Immature natural killer cell (primary cell): ENCODE data around the gene ZNF574. TPM values are rescaled to one million over a fixed set of nuclear protein-coding genes. Genes with fewer than 3 reads are reported as not detected.
A peak's percentile ranks its signal among the peaks of the same experiment; 100 is the strongest.

Experiments used
- DNase-seq, 3 donors: peaks; one replicate each; pipeline ENCODE4 v3.0.0; 2022; ENCODE audit warnings: mixed read lengths in 1 of 3
- H3K27ac Mint-ChIP-seq, 6 donors: one replicate each; pipeline ENCODE4 v1.8.0; 2020; ENCODE audit warnings: mixed read lengths in 6 of 6, mild to moderate bottlenecking in 5 of 6, inconsistent platforms in 4 of 6, moderate library complexity in 3 of 6
- H3K27me3 Mint-ChIP-seq, 3 donors: one replicate each; pipeline ENCODE4 v1.8.0; 2020 to 2021; ENCODE audit warnings: low read depth in 3 of 3, mild to moderate bottlenecking in 3 of 3, mixed read lengths in 3 of 3, moderate library complexity in 3 of 3, inconsistent platforms in 1 of 3
- H3K36me3 Mint-ChIP-seq, 3 donors: one replicate each; pipeline ENCODE4 v1.8.0; 2020; ENCODE audit warnings: mixed read lengths in 3 of 3, inconsistent platforms in 2 of 3, mild to moderate bottlenecking in 2 of 3
- H3K4me1 Mint-ChIP-seq, 2 donors: one replicate each; pipeline ENCODE4 v1.8.0; 2020; ENCODE audit warnings: inconsistent platforms in 2 of 2, mild to moderate bottlenecking in 2 of 2, mixed read lengths in 2 of 2, moderate library complexity in 1 of 2
- H3K4me3 Mint-ChIP-seq, 5 donors: one replicate each; pipeline ENCODE4 v1.8.0; 2020; ENCODE audit warnings: mild to moderate bottlenecking in 5 of 5, mixed read lengths in 5 of 5, inconsistent platforms in 3 of 5, moderate library complexity in 3 of 5
- H3K9me3 Mint-ChIP-seq, 6 donors: one replicate each; pipeline ENCODE4 v1.8.0; 2020; ENCODE audit warnings: mild to moderate bottlenecking in 6 of 6, mixed read lengths in 6 of 6, inconsistent platforms in 4 of 6, moderate library complexity in 3 of 6
- polyA plus RNA-seq, 3 donors: library from polyadenylated mRNA; unstranded; fragments of 300-500 nt; fragmentation: Illumina TruSeq; gene quantifications; one replicate each; pipeline ENCODE4 v1.2.3, GENCODE V29; 2021

Gene ZNF574
- polyA plus RNA-seq, 3 donors from 2014 or later: 12.4 to 29.6 (median 20.3) TPM

DNA sequence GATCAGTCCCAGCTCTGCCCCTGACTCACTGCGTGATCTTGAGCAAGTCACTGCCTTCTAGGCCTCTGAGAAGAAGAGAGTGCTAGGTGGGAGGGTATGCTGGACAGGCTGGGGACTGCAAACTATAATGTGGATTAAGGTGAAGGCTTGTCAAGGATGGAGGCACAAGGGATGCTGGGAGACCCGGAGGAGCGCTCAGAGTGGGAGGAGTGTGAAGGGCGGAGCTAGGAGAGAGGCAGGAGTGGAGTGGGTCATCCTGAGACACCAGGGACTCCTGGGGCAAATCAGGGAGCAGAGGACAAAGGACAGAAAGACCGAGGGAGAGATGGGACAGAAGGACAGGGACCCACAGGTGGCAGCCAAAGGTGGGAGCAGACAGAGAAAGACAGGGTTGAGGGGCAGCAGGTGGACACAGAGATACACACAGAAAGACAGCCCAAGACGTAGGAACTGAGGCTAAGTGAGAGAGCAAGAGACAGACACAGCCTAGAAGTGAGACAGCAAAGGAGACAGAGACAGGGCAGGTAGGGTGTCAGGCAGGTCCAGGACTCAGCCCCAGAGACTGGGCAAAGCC lies 8.6 kb upstream of the ZNF574 start:
- Mint-ChIP-seq H3K4me1 (no peaks in the 10 kb centered on the region), H3K4me3 (no peak overlapping the region), H3K36me3 (peaks cover 0 to 5% (median 0%) of the 10 kb centered on the region in 3 donors), H3K27ac (no peak overlapping the region), H3K9me3 (no peaks in the 10 kb centered on the region), H3K27me3 (peaks cover 0 to 9% (median 6%) of the 10 kb centered on the region in 3 donors)
- DNase-seq: no peak

DNA sequence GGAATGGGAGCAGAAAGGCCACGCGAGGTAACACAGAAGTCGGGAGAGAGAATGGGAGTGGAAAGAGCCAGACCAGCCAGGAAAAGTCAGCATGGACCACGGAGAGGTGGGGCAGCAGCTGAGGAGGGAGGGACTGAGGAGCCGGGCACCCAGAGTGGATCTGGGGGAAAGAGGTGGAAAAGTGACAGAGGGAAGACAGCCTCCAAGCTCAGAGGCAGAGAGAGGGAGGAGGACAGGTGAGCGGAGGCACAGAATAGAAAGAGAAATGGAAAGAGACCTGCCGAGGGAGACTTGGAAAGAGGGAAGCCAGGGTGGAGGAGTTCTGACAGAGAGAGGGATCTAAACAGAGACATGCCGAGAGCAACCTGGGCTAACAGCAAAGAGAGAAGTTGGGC lies 7.6 kb upstream of the ZNF574 start:
- Mint-ChIP-seq H3K27me3 (peaks cover 0 to 9% (median 4%) of the 10 kb centered on the region in 3 donors), H3K4me3 (no peak overlapping the region), H3K4me1 (no peaks in the 10 kb centered on the region), H3K9me3 (no peaks in the 10 kb centered on the region), H3K27ac (no peak overlapping the region), H3K36me3 (peaks cover 0 to 5% (median 0%) of the 10 kb centered on the region in 3 donors)
- no peak for DNase-seq

DNA sequence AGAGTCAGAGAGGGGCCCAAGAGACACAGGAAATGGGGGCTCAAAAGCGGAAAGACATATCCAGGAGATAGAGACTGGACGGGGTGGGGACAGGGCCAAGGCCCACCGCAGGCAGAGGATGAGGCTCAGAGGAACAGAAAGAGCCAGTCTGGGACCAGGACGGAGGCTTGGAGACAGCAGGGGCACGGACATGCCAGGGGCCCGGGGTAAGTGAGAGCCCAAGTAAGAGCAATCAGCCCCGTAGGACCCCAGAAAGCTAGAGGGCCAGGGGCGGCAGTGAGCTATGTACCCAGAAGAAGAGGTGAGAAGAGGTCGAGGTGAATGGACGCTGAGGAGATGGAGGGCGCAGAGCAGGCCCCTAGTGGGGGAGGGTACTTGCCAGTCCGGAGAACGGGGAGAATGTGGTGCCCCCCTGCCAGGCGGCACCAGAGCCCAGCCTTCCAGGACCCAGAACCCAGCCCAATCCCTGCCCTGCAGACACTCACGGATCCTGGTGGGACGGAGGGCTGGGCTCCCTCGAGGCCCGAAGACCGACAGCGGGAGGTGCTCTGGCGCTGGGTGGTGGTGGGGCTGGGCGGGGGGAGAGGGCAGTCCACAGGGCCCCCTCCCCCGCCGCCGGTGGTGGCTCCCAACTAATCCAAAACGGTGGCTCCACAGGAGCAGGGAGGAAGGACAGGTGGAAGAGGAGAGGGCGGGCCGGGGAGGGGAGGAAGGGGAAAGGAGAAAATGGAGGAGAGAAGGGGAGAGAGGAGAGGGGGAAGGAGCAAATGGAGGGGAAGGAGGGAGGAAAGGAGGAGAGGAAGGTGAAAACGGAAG lies 7.0 kb upstream of the ZNF574 start:
- no peak for DNase-seq
- Mint-ChIP-seq H3K4me3 (no peak overlapping the region), H3K4me1 (no peaks in the 10 kb centered on the region), H3K27me3 (peaks cover 0 to 9% (median 4%) of the 10 kb centered on the region in 3 donors), H3K27ac (no peak overlapping the region), H3K9me3 (no peaks in the 10 kb centered on the region), H3K36me3 (peaks cover 0 to 5% (median 0%) of the 10 kb centered on the region in 3 donors)

DNA sequence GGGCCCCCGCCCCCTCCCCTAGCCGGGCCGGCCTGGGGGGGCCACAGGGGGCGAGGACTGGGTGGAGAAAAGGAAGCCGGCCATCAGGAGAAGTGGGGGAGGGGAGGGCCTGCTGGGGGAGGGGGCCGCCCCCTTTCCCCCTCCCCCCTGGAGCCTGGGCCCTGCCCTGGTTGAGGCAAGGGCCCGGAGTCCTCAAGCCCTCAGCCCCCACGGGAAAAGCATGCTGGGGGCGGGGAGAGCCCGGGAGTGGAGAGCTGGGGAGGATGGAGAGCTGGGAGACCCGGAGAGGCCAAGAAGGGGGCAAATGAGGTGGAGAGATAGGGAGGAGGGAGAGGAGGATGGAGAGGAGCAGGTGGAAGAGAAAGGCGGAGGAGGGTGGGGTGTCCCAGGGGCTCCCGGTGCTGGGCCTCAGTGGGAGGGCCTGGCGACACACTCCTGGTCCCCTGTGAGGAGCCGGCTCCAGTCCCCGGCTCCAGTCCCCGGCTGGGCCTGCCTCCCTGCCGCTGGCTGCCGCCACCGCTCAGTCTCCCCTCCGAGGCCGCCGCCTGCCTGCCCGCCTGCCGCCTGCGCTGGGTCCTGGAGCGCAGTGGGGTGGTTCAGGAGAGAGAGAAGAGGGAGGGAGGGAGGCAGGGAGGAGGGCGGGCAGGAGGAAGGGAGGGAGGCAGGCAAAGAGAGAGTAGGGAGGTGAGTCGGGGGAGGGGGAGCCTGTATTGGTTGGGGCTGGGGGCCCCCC lies 6.2 kb upstream of the ZNF574 start, which contains the start of gene GRIK5:
Gene GRIK5, minus strand, starts transcription at position 588 of the 733 bp plus-strand sequence. CDS start 4,436 bp downstream, outside the sequence.
- Mint-ChIP-seq H3K27me3 (peaks cover 0 to 4% (median 4%) of the 10 kb centered on the region in 3 donors), H3K4me1 (peaks cover 2 to 5% of the 10 kb centered on the region in 2 donors), H3K36me3 (peaks cover 0 to 5% (median 0%) of the 10 kb centered on the region in 3 donors), H3K4me3 (no peak within 1 kb of the TSS), H3K27ac (peak within 1 kb of the TSS in 1 of 6 donors; percentile 28), H3K9me3 (no peaks in the 10 kb centered on the region)
- no peak for DNase-seq

DNA sequence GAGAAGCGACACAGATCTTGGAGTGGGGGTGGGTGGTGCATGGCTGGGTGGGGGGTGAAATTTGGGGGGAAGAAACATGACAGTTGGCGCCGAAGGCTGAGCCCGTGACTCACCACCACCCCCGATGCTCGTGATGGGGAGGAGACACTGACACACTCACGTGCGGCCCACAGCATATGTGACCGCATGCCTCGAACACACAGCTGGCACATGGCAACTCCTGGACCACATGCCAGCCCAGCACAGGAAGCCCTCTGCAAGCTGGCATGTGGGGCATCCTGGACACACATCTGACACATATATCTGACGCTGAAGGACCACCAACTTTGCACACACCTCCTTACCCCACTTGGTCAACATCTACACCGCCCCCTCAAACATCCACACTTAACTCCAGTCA lies 4.7 kb upstream of the ZNF574 start:
- Mint-ChIP-seq H3K36me3 (peaks cover 0 to 5% (median 0%) of the 10 kb centered on the region in 3 donors), H3K27me3 (peaks cover 3 to 12% (median 12%) of the 10 kb centered on the region in 3 donors), H3K27ac (no peak overlapping the region), H3K9me3 (peaks cover 0 to 2% (median 0%) of the 10 kb centered on the region in 6 donors), H3K4me1 (peaks cover 15 to 19% of the 10 kb centered on the region in 2 donors), H3K4me3 (no peak overlapping the region)
- no peak for DNase-seq

DNA sequence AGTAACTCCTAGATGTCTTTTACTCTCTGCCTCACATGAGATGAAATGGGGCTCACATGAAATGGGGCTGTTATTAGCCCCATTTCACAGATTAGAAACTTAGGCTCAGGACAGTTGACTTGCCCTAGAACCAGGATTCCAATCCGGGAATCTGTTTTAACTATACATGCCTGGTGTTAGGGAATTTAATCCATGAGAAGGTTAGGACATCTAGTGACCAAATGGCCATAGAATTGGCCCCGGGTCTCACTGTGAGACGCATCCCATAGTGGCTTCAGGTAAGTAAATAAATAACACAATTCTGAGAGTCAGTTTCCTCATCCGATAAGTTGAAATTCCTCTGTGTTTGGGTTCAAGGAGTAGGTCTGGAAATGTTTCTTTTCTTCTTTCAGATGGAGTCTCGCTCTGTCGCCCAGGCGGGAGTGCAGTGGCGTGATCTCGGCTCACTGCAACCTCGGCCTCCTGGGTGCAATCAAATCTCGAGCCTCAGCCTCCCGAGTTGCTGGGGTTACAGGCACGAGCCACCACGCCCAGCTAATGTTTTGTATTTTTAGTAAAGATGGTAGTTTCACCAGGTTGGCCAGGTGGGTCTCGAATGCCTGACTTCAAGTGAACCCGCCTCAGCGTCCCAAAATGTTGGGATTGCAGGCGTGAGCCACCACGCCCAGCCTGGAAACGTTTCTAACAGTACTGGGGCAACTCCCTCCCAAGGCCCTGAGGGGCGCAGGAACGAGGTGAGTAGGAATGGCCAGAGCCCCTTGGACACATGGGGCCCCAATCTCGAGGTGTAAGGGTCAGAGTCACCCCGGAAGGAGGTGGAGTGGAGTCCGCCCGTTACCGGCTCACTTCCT lies 1.2 kb upstream of the ZNF574 start:
- DNase-seq: no peak
- H3K36me3 Mint-ChIP-seq: peaks cover 0 to 5% (median 5%) of the 10 kb centered on the region in 3 donors
- H3K9me3 Mint-ChIP-seq: peaks cover 0 to 2% (median 0%) of the 10 kb centered on the region in 6 donors
- H3K27me3 Mint-ChIP-seq: peaks cover 5 to 14% (median 12%) of the 10 kb centered on the region in 3 donors
- H3K4me1 Mint-ChIP-seq: peaks cover 37 to 41% of the 10 kb centered on the region in 2 donors
- H3K4me3 Mint-ChIP-seq: peak overlapping the region; percentile 90 to 97 (median 96)
- peak overlapping the region; percentile 99 to 100 (median 100) for H3K27ac Mint-ChIP-seq

DNA sequence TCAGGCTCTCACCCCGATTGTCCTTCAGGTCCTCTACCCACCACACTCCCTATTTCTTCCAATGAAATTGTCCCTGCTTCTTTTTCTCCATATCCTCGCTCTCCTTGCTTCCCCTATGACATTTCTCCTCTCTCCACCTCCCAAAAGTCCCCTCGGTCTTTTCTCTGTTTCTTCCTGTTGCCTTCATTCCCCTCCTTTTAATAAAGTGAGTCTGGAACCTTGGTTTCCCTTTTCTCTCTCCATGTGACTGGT lies 676 bp upstream of the ZNF574 start:
- H3K27me3 Mint-ChIP-seq: peaks cover 5 to 14% (median 12%) of the 10 kb centered on the region in 3 donors
- DNase-seq: no peak
- peak overlapping the region; percentile 90 to 97 (median 96) for H3K4me3 Mint-ChIP-seq
- H3K4me1 Mint-ChIP-seq: peaks cover 37 to 41% of the 10 kb centered on the region in 2 donors
- peaks cover 0 to 2% (median 0%) of the 10 kb centered on the region in 6 donors for H3K9me3 Mint-ChIP-seq
- peak overlapping the region; percentile 99 to 100 (median 100) for H3K27ac Mint-ChIP-seq
- peaks cover 0 to 6% (median 5%) of the 10 kb centered on the region in 3 donors for H3K36me3 Mint-ChIP-seq

DNA sequence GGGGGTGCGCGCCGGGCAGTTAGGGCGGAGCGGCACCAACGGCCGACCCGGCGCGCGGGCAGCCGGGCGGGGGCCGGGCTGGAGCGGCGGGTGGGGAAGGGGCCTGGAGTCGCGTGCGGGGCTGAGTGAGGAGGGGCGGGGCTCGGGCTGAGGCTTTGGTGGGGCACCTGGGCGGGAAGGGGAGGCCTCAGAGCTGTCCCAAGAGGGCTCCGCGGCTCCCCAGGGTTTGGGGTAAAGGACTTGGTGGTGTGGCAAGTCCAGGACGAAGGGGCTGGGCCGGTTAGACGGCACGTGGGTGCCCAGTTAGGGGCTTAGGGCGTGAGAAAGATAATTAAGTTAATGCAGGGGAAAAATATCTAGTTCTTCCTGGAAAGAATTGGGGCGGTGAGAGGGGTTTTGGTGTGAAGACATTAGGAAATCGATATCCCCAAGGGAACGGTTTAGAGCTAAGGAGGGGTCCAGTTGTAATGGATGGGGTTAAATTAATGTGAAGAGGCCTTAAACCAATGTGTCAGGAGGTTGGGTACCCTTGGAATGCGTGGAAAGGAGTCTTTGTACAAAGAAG lies 496 bp downstream of the ZNF574 start:
- peaks cover 0 to 10% (median 3%) of the 10 kb centered on the region in 3 donors for H3K36me3 Mint-ChIP-seq
- peaks cover 40 to 42% of the 10 kb centered on the region in 2 donors for H3K4me1 Mint-ChIP-seq
- H3K27ac Mint-ChIP-seq: peak overlapping the region; percentile 86 to 100 (median 92)
- peaks cover 0 to 2% (median 0%) of the 10 kb centered on the region in 6 donors for H3K9me3 Mint-ChIP-seq
- peak overlapping the region; percentile 81 to 96 (median 90) for H3K4me3 Mint-ChIP-seq
- no peak for DNase-seq
- H3K27me3 Mint-ChIP-seq: peaks cover 5 to 10% (median 8%) of the 10 kb centered on the region in 3 donors

DNA sequence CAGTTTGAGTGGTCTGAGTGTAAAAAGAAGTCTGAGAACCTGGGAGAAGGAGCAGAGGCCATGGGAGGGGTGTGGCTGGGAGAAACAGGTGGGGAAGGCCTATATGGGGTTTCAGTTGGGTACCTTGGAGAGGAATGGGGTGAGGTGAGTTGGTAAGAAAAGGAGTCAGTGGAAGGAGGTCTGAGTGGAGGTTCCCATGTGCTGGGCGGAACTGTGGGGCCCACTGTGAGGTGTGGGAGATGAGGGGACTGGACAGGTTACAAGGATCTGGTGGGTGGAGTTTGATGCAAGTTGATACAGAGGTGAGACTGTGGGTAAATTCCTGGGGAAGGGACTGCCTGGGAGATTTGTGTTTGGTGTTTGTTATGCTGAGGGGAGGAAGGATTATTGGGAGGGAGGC lies 2.1 kb downstream of the ZNF574 start:
- H3K27ac Mint-ChIP-seq: peak overlapping the region; percentile 57 to 100 (median 92)
- peaks cover 0 to 2% (median 0%) of the 10 kb centered on the region in 6 donors for H3K9me3 Mint-ChIP-seq
- H3K36me3 Mint-ChIP-seq: peaks cover 0 to 14% (median 5%) of the 10 kb centered on the region in 3 donors
- peaks cover 41 to 49% of the 10 kb centered on the region in 2 donors for H3K4me1 Mint-ChIP-seq
- peak overlapping the region in 4 of 5 donors; percentile 81 to 96 (median 88) for H3K4me3 Mint-ChIP-seq
- DNase-seq: no peak
- peaks cover 5 to 10% (median 8%) of the 10 kb centered on the region in 3 donors for H3K27me3 Mint-ChIP-seq

DNA sequence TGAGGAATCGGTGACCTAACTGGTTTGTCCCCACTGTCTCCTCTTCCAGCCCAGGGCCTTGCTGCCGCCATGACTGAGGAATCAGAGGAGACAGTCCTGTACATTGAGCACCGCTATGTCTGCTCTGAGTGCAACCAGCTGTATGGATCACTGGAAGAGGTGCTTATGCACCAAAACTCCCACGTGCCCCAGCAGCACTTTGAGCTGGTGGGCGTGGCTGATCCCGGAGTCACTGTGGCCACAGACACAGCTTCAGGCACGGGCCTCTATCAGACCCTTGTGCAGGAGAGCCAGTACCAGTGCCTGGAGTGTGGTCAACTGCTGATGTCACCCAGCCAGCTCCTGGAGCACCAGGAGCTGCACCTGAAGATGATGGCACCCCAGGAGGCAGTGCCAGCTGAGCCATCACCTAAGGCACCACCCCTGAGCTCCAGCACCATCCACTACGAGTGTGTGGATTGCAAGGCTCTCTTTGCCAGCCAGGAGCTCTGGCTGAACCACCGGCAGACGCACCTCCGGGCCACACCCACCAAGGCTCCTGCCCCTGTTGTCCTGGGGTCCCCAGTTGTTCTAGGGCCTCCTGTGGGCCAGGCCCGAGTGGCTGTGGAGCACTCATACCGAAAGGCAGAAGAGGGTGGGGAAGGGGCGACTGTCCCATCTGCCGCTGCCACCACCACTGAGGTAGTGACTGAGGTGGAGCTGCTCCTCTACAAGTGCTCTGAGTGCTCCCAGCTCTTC lies 2.7 kb downstream of the ZNF574 start:
- no peak for DNase-seq
- Mint-ChIP-seq H3K4me1 (peaks cover 41 to 49% of the 10 kb centered on the region in 2 donors), H3K27ac (peak overlapping the region in 5 of 6 donors; percentile 57 to 100 (median 91)), H3K4me3 (peak overlapping the region in 3 of 5 donors; percentile 81 to 96 (median 86)), H3K27me3 (peaks cover 5 to 10% (median 8%) of the 10 kb centered on the region in 3 donors), H3K36me3 (peaks cover 0 to 14% (median 5%) of the 10 kb centered on the region in 3 donors), H3K9me3 (peaks cover 0 to 2% (median 0%) of the 10 kb centered on the region in 6 donors)

DNA sequence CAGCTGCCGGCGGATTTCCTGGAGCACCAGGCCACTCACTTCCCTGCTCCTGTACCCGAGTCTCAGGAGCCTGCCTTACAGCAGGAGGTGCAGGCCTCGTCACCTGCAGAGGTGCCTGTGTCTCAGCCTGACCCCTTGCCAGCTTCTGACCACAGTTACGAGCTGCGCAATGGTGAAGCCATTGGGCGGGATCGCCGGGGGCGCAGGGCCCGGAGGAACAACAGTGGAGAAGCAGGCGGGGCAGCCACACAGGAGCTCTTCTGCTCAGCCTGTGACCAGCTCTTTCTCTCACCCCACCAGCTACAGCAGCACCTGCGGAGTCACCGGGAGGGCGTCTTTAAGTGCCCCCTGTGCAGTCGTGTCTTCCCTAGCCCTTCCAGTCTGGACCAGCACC lies 3.3 kb downstream of the ZNF574 start:
- peaks cover 41 to 49% of the 10 kb centered on the region in 2 donors for H3K4me1 Mint-ChIP-seq
- no peak overlapping the region for H3K4me3 Mint-ChIP-seq
- peak overlapping the region in 2 of 6 donors; percentile 3 to 35 for H3K27ac Mint-ChIP-seq
- peaks cover 0 to 14% (median 5%) of the 10 kb centered on the region in 3 donors for H3K36me3 Mint-ChIP-seq
- DNase-seq: no peak
- H3K9me3 Mint-ChIP-seq: peaks cover 0 to 2% (median 0%) of the 10 kb centered on the region in 6 donors
- peaks cover 5 to 10% (median 8%) of the 10 kb centered on the region in 3 donors for H3K27me3 Mint-ChIP-seq
